HepG2 (cell line): ENCODE measurements around the gene SEC14L5. TPM values are rescaled to one million over a fixed set of nuclear protein-coding genes. Genes with fewer than 3 reads are reported as not detected.
A peak's percentile ranks its signal among the peaks of the same experiment; 100 is the strongest.

Experiments
- AKNA ChIP-seq: sonication (generic); formaldehyde crosslinking; IDR thresholded peaks from 2 replicates; pipeline ENCODE4 v1.4.0; 2020; ENCODE audit warnings: missing genetic modification reagents, borderline replicate concordance
- BORCS8-MEF2B ChIP-seq: sonication (generic); formaldehyde crosslinking; IDR thresholded peaks from 2 replicates; pipeline ENCODE4 v1.8.0; 2022; ENCODE audit warnings: mild to moderate bottlenecking, missing genetic modification reagents
- CSRNP2 ChIP-seq: sonication (generic); formaldehyde crosslinking; conservative IDR thresholded peaks from 2 replicates; pipeline ENCODE4 v1.8.0; 2022; ENCODE audit warnings: low read depth, missing genetic modification reagents
- MATR3 ChIP-seq: sonication (generic); formaldehyde crosslinking; IDR thresholded peaks from 2 replicates; pipeline ENCODE4 v1.4.0; 2020; ENCODE audit warnings: missing genetic modification reagents
- SNAPC2 ChIP-seq: sonication (generic); formaldehyde crosslinking; IDR thresholded peaks from 2 replicates; pipeline ENCODE4 v1.8.1; 2022; ENCODE audit warnings: mild to moderate bottlenecking, missing genetic modification reagents
- THAP11 ChIP-seq: IDR thresholded peaks from 2 replicates; pipeline ENCODE4 v1.6.1; 2016; ENCODE audit warnings: missing biosample characterization, missing genetic modification reagents
- THAP8 ChIP-seq: sonication (generic); formaldehyde crosslinking; IDR thresholded peaks from 2 replicates; pipeline ENCODE4 v1.5.1; 2020; ENCODE audit warnings: missing genetic modification reagents, mild to moderate bottlenecking, borderline replicate concordance
- ZBTB4 ChIP-seq: sonication (generic); formaldehyde crosslinking; IDR thresholded peaks from 2 replicates; pipeline ENCODE4 v1.4.0; 2020; ENCODE audit warnings: missing genetic modification reagents, mild to moderate bottlenecking, borderline replicate concordance
- ZFP90 ChIP-seq: sonication (generic); formaldehyde crosslinking; IDR thresholded peaks from 2 replicates; pipeline ENCODE4 v1.8.0; 2022; ENCODE audit warnings: missing genetic modification reagents, mild to moderate bottlenecking, inconsistent platforms, borderline replicate concordance
- ZNF230 ChIP-seq: sonication (generic); formaldehyde crosslinking; IDR thresholded peaks from 2 replicates; pipeline ENCODE4 v1.4.0; 2020; ENCODE audit warnings: mild to moderate bottlenecking, missing genetic modification reagents
- ZNF253 ChIP-seq: sonication (generic); formaldehyde crosslinking; IDR thresholded peaks from 2 replicates; pipeline ENCODE4 v1.8.0; 2022; ENCODE audit warnings: mild to moderate bottlenecking, missing genetic modification reagents, borderline replicate concordance
- ZNF530 ChIP-seq: sonication (generic); formaldehyde crosslinking; IDR thresholded peaks from 2 replicates; pipeline ENCODE4 v1.5.0; 2020; ENCODE audit warnings: low read depth, mild to moderate bottlenecking, missing genetic modification reagents
- ZNF740 ChIP-seq: sonication (generic); formaldehyde crosslinking; IDR thresholded peaks from 2 replicates; pipeline ENCODE4 v1.4.0; 2020; ENCODE audit warnings: missing genetic modification reagents
- ZNF747 ChIP-seq: sonication (generic); formaldehyde crosslinking; IDR thresholded peaks from 2 replicates; pipeline ENCODE4 v1.8.1; 2023; ENCODE audit warnings: missing genetic modification reagents, mild to moderate bottlenecking, borderline replicate concordance
- ZNF766 ChIP-seq: sonication (generic); formaldehyde crosslinking; IDR thresholded peaks from 2 replicates; pipeline ENCODE4 v1.5.0; 2020; ENCODE audit warnings: missing genetic modification reagents, borderline replicate concordance
- ZNF773 ChIP-seq: sonication (generic); formaldehyde crosslinking; IDR thresholded peaks from 2 replicates; pipeline ENCODE4 v1.4.0; 2020; ENCODE audit warnings: missing genetic modification reagents, borderline replicate concordance
- ZSCAN22 ChIP-seq: sonication (generic); formaldehyde crosslinking; IDR thresholded peaks from 2 replicates; pipeline ENCODE4 v1.4.0; 2020; ENCODE audit warnings: mild to moderate bottlenecking, missing genetic modification reagents
- polyA plus RNA-seq, 8 experiments: library from polyadenylated mRNA; depleted of rRNA in 3 of 8; stranded (reverse) in 7 of 8; unstranded in 1 of 8; fragments of >200 nt; fragmentation: Illumina TruSeq in 4 of 8; extraction: Trizol in 4 of 8; gene quantifications; 2 replicates each; pipeline versions ENCODE4 v1.2.1 to v1.2.3, GENCODE V29; 2011 to 2016; ENCODE audit warnings: low read depth in 4 of 8, missing spikeins in 1 of 8, mixed read lengths in 1 of 8; ENCODE audit not compliant: insufficient read depth in 1 of 8
- total RNA-seq, 5 experiments: library from RNA; depleted of rRNA; stranded (reverse); fragments of >200 nt; fragmentation: Illumina TruSeq; extraction: Trizol; gene quantifications; 2 replicates each; pipeline ENCODE4 v1.2.3, GENCODE V29; 2016; ENCODE audit warnings: low read depth in 1 of 5

SEC14L5 gene
- total and polyA plus RNA-seq, 2 of the 13 experiments (the other 11 are each of a cell fraction or from before 2014, with no cell fraction given), result 0.40 to 0.42 TPM

GRCh38 chr16:4944333-4945281 is 13.5 kb upstream of the SEC14L5 start (continued):
- TF ChIP-seq CSRNP2 (no peak), ZNF740 (CRISPR knock-in tag) (no peak), ZNF253 (CRISPR knock-in tag) (peak; percentile 63; the same call in 1 of the 2 replicates), ZNF230 (CRISPR knock-in tag) (no peak), AKNA (CRISPR knock-in tag) (no peak), THAP8 (CRISPR knock-in tag) (no peak), ZBTB4 (CRISPR knock-in tag) (no peak), MATR3 (CRISPR knock-in tag) (no peak), ZNF747 (no peak), ZNF766 (no peak), THAP11 (CRISPR knock-in tag) (peak; percentile 82), ZNF530 (CRISPR knock-in tag) (no peak), SNAPC2 (CRISPR knock-in tag) (no peak), ZSCAN22 (no peak), BORCS8-MEF2B (CRISPR knock-in tag) (no peak), ZNF773 (no peak), ZFP90 (CRISPR knock-in tag) (peak; percentile 21; the same call in 1 of the 2 replicates)
